IPS-18a (cell line): ENCODE data around the gene PCDHGA11.
"Not testable (repeated sequence)": the region's sequence is repeated elsewhere in the genome, so short reads cannot be mapped to it uniquely, and the experiment has no call there.

Experiments used
- H3K27ac ChIP-seq: one replicate; pipeline ENCODE4 v1.5.1; 2013; ENCODE audit warnings: low read length
- H3K27me3 ChIP-seq: one replicate; pipeline ENCODE4 v1.6.1; 2013; ENCODE audit warnings: mild to moderate bottlenecking, low read length; ENCODE audit not compliant: control insufficient read depth, insufficient read depth
- H3K36me3 ChIP-seq: one replicate; pipeline ENCODE4 v1.6.1; 2013; ENCODE audit warnings: low read depth, low read length; ENCODE audit not compliant: control insufficient read depth
- H3K4me1 ChIP-seq: one replicate; pipeline ENCODE4 v1.6.1; 2013; ENCODE audit warnings: low read depth, low read length; ENCODE audit not compliant: control insufficient read depth
- H3K4me3 ChIP-seq: one replicate; pipeline ENCODE4 v1.5.1; 2013; ENCODE audit warnings: low read length
- H3K9ac ChIP-seq: one replicate; pipeline ENCODE4 v1.6.1; 2013; ENCODE audit warnings: mild to moderate bottlenecking, low read length, moderate library complexity
- H3K9me3 ChIP-seq: one replicate; pipeline ENCODE4 v1.6.1; 2013; ENCODE audit warnings: low read depth, low read length; ENCODE audit not compliant: control insufficient read depth

Gene PCDHGA11

DNA sequence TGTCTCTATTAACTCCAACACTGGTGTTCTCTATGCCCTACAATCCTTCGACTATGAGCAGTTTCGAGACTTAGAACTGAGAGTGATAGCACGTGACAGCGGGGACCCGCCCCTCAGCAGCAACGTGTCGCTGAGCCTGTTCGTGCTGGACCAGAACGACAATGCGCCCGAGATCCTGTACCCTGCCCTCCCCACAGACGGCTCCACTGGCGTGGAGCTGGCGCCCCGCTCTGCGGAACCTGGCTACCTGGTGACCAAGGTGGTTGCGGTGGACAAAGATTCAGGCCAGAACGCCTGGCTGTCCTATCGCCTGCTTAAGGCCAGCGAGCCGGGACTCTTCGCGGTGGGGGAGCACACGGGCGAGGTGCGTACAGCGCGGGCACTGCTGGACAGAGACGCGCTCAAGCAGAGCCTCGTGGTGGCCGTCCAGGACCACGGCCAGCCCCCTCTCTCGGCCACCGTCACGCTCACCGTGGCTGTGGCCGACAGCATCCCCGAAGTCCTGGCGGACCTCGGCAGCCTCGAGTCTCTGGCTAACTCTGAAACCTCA is 2.0 kb downstream of the PCDHGA11 start:
- Histone ChIP-seq H3K27ac (no peak overlapping the region), H3K4me3 (no peak overlapping the region), H3K4me1 (no peaks in the 10 kb centered on the region), H3K27me3 (peaks cover 8% of the 10 kb centered on the region), H3K36me3 (no peaks in the 10 kb centered on the region), H3K9ac (no peak overlapping the region), H3K9me3 (peaks cover 69% of the 10 kb centered on the region)

DNA sequence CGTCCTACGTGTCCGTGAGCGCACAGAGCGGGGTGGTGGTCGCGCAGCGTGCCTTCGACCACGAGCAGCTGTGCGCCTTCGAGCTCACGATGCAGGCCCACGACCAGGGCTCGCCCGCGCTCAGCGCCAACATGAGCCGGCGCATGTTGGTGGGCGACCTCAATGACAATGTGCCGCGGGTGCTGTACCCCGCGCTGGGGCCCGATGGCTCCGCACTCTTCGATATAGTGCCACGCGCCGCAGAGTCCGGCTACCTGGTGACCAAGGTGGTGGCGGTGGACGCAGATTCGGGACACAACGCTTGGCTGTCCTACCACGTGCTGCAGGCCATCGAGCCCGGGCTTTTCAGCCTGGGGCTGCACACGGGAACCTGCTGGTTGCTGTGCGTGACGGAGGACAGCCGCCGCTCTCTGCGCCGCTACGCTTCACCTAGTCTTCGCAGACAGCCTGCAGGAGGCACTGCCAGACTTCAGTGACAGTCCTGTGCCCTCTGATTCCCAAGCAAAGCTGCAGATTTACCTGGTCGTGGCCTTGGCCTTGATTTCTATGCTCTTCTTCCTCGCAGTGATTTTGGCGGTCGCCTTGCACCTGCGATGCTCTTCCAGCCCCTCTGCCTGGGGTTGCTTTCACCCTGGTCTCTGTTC is 7.1 kb downstream of the PCDHGA11 start:
- H3K4me3 ChIP-seq: no peak overlapping the region
- H3K4me1 ChIP-seq: no peaks in the 10 kb centered on the region
- H3K9ac ChIP-seq: no peak overlapping the region
- no peak overlapping the region for H3K27ac ChIP-seq
- no peaks in the 10 kb centered on the region for H3K27me3 ChIP-seq
- H3K36me3 ChIP-seq: no peaks in the 10 kb centered on the region
- peaks cover 56% of the 10 kb centered on the region for H3K9me3 ChIP-seq

DNA sequence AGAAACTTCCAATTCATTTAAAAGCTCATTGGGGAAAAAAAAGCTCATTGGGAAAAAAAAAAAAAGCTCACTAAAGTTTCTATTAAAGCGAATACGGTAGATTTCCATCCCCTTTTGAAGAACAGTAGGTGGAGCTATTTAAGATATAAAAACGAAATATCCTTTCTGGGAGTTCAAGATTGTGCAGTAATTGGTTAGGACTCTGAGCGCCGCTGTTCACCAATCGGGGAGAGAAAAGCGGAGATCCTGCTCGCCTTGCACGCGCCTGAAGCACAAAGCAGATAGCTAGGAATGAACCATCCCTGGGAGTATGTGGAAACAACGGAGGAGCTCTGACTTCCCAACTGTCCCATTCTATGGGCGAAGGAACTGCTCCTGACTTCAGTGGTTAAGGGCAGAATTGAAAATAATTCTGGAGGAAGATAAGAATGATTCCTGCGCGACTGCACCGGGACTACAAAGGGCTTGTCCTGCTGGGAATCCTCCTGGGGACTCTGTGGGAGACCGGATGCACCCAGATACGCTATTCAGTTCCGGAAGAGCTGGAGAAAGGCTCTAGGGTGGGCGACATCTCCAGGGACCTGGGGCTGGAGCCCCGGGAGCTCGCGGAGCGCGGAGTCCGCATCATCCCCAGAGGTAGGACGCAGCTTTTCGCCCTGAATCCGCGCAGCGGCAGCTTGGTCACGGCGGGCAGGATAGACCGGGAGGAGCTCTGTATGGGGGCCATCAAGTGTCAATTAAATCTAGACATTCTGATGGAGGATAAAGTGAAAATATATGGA is 9.7 kb downstream of the PCDHGA11 start, which contains the start of gene PCDHGA12:
Gene PCDHGA12, plus strand, starts transcription at position 176 of the 782 bp plus-strand sequence. Its CDS starts 253 bp downstream, at position 429.
- Histone ChIP-seq H3K4me3 (no peak within 1 kb of the TSS), H3K9me3 (peaks cover 50% of the 10 kb centered on the region), H3K4me1 (no peaks in the 10 kb centered on the region), H3K27ac (no peak within 1 kb of the TSS), H3K27me3 (no peaks in the 10 kb centered on the region), H3K9ac (no peak within 1 kb of the TSS), H3K36me3 (no peaks in the 10 kb centered on the region)

DNA sequence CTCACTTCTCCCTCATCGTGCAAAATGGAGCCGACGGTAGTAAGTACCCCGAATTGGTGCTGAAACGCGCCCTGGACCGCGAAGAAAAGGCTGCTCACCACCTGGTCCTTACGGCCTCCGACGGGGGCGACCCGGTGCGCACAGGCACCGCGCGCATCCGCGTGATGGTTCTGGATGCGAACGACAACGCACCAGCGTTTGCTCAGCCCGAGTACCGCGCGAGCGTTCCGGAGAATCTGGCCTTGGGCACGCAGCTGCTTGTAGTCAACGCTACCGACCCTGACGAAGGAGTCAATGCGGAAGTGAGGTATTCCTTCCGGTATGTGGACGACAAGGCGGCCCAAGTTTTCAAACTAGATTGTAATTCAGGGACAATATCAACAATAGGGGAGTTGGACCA is 10.4 kb downstream of the PCDHGA11 start:
- H3K36me3 ChIP-seq: no peaks in the 10 kb centered on the region
- no peak overlapping the region for H3K4me3 ChIP-seq
- no peaks in the 10 kb centered on the region for H3K27me3 ChIP-seq
- H3K27ac ChIP-seq: no peak overlapping the region
- H3K9ac ChIP-seq: no peak overlapping the region
- no peaks in the 10 kb centered on the region for H3K4me1 ChIP-seq
- peaks cover 44% of the 10 kb centered on the region for H3K9me3 ChIP-seq

DNA sequence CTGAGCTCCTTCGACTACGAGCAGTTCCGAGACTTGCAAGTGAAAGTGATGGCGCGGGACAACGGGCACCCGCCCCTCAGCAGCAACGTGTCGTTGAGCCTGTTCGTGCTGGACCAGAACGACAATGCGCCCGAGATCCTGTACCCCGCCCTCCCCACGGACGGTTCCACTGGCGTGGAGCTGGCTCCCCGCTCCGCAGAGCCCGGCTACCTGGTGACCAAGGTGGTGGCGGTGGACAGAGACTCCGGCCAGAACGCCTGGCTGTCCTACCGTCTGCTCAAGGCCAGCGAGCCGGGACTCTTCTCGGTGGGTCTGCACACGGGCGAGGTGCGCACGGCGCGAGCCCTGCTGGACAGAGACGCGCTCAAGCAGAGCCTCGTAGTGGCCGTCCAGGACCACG is 11.5 kb downstream of the PCDHGA11 start:
- H3K4me3 ChIP-seq, H3K27ac ChIP-seq, H3K9ac ChIP-seq, H3K36me3 ChIP-seq, H3K27me3 ChIP-seq, H3K4me1 ChIP-seq: not testable (repeated sequence)
- H3K9me3 ChIP-seq: peaks cover 34% of the 10 kb centered on the region

DNA sequence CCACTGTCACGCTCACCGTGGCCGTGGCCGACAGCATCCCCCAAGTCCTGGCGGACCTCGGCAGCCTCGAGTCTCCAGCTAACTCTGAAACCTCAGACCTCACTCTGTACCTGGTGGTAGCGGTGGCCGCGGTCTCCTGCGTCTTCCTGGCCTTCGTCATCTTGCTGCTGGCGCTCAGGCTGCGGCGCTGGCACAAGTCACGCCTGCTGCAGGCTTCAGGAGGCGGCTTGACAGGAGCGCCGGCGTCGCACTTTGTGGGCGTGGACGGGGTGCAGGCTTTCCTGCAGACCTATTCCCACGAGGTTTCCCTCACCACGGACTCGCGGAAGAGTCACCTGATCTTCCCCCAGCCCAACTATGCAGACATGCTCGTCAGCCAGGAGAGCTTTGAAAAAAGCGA is 11.9 kb downstream of the PCDHGA11 start:
- not testable (repeated sequence) for H3K4me3 ChIP-seq, H3K27ac ChIP-seq, H3K9ac ChIP-seq, H3K4me1 ChIP-seq, H3K36me3 ChIP-seq, H3K27me3 ChIP-seq
- H3K9me3 ChIP-seq: peaks cover 30% of the 10 kb centered on the region

DNA sequence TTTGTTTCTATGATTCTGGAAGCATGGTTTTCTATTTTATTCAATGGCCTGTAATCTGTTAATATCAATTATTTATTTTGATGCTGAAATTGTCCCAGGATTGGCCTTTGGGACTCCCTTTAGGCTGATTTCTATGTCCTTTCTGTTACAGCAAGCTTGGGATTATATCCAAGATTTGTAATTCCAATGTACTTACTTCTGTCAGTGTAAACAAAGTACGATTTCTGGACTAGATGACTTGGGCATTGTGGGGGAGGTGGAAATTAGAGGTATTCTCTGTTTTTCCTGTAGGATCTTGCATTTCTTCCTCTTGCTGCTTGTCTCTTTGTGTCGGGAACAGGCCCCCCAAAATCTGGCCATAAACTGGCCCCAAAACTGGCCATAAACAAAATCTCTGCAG is 13.2 kb downstream of the PCDHGA11 start:
- H3K9me3 ChIP-seq: peaks cover 27% of the 10 kb centered on the region
- no peaks in the 10 kb centered on the region for H3K36me3 ChIP-seq
- no peak overlapping the region for H3K4me3 ChIP-seq
- no peak overlapping the region for H3K9ac ChIP-seq
- no peaks in the 10 kb centered on the region for H3K4me1 ChIP-seq
- H3K27ac ChIP-seq: no peak overlapping the region
- no peaks in the 10 kb centered on the region for H3K27me3 ChIP-seq

DNA sequence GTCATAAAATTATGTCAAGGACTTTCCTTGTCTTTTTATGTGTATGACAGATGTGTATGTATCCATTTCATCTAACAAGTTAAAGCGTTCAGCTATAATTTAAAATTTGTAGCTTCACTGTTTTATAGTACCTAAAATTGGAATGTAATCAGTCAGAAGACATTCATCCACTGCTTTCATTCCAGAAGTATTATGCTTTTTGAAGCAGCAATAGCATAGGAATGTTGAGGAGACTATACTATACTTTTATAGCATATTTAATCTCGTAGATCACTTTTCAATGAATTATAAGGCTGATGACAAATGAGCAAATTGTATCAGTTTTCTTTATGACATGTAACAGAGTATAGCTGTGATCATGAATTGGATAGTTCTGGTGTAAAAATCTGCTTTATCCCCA is 16.4 kb downstream of the PCDHGA11 start:
- Histone ChIP-seq H3K9ac (no peak overlapping the region), H3K4me1 (no peaks in the 10 kb centered on the region), H3K9me3 (peaks cover 5% of the 10 kb centered on the region), H3K27ac (no peak overlapping the region), H3K36me3 (no peaks in the 10 kb centered on the region), H3K27me3 (no peaks in the 10 kb centered on the region), H3K4me3 (no peak overlapping the region)

DNA sequence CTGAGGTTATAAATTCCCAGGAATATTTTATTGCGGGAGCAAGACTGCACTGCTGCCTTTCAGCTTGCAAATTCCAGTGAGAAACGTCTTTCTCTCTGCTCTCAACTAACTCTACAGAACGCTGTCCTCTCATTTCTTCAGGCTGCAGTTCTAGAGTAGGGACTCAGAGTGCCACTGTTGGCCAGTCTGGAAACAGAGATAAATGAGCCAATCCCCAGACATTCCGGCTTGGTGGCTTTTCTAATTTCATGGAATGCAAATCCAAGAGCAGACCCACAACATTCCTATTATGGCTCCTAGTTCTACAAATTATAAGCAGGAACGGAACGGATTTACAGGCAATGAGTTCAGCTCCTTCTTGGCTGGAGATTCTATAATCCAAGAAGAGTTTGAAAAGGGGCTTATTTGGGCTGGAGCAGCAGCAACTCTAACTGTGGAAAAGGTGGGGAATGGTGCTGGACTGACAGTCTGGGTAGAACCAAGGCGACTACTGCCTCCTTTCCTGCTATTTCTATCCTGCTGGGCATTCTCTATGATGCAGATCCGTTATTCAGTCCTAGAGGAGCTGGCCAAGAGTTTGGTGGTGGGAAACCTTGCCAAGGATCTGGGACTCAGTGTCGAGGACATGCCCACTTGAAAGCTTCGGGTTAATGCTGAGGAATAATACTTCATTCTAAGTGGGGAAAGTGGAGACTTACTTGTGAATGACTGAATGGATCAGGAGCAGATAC is 18.7 kb downstream of the PCDHGA11 start:
- Histone ChIP-seq H3K36me3 (no peaks in the 10 kb centered on the region), H3K9ac (no peak overlapping the region), H3K27me3 (no peaks in the 10 kb centered on the region), H3K4me3 (no peak overlapping the region), H3K4me1 (no peaks in the 10 kb centered on the region), H3K9me3 (no peaks in the 10 kb centered on the region), H3K27ac (no peak overlapping the region)

DNA sequence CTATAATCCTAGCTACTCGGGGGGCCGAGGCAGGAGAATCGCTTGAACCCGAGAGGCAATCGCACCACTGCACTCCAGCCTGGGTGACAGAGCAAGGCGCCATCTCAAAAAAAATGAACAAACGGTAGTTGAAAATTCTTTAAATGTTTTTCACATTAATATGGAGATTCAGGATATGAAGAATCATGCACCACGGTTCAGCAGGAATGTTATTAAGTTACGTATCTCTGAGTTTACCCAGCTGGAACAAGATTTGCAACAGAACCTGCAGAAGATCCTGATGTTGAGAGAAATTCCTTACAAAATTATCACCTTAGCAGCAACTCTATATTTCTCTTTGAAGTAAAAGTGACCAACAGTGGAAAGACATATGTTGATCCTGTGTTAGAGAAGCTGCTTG is 19.5 kb downstream of the PCDHGA11 start:
- H3K4me3 ChIP-seq: no peak overlapping the region
- no peaks in the 10 kb centered on the region for H3K4me1 ChIP-seq
- H3K9ac ChIP-seq: no peak overlapping the region
- no peak overlapping the region for H3K27ac ChIP-seq
- no peaks in the 10 kb centered on the region for H3K9me3 ChIP-seq
- H3K27me3 ChIP-seq: no peaks in the 10 kb centered on the region
- H3K36me3 ChIP-seq: no peaks in the 10 kb centered on the region

DNA sequence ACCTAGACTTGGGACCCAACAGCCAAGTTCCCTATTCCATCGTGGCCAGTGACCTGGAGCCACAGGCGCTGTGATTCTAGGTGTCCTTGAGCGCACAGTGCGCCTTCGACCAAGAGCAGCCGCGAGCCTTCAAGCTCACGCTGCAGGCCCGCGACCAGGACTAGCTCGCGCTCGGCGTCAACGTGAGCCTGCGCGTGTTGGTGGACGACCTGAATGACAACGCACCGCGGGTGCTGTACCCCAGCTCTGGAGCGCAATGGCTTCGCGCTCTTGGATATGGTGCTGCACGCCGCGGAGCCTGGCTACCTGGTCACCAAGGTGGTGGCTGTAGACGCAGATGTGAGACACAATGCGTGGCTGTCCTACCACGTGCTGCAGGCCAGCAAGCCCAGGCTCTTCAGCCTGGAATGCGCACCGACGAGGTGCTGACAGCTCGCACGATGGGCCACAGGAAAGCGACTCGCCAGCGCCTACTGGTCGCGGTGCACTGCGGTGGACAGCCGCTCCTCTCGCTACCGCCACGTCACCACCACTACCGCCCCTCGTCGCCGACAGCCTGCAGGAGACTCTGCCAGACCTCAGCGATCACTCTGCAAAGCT is 20.8 kb downstream of the PCDHGA11 start:
- H3K9me3 ChIP-seq: no peaks in the 10 kb centered on the region
- H3K4me3 ChIP-seq: no peak overlapping the region
- no peaks in the 10 kb centered on the region for H3K27me3 ChIP-seq
- H3K4me1 ChIP-seq: no peaks in the 10 kb centered on the region
- no peak overlapping the region for H3K9ac ChIP-seq
- no peaks in the 10 kb centered on the region for H3K36me3 ChIP-seq
- H3K27ac ChIP-seq: no peak overlapping the region
